ENCODE results near the gene WDR26.

DNA sequence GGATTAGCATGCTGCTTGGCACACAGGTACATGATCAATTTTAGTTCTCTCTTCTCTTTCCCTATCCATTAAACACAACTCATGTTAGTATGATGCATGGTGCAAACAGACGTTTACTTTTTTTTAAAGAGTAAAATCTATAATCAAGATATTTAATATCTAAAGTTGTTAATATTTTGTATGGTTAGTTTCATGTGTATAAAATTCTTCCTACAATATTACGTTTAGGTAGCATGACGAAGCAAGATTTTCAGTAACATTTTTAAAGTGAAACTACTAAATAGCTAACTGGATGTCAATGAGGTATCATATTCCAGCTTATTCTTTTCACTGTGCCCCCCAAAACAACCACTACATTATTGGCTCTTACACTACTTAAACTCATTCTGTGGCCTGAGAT is 41.3 kb downstream of the WDR26 start:
- TF ChIP-seq GATA2 (IDR thresholded peaks at IDR 0.05; ENCODE audit: low read depth, low read length): no peak
- TF ChIP-seq GATA3 (IDR thresholded peaks at IDR 0.05; ENCODE audit: low read depth, low read length): no peak
